Fibroblast of villous mesenchyme (primary cell): ENCODE measurements around the gene PCDHB12. TPM values are rescaled to one million over a fixed set of nuclear protein-coding genes. Genes with fewer than 3 reads are reported as not detected.

Experiments
- DNase-seq: peaks from one replicate; pipeline ENCODE4 v3.0.0-alpha.2; 2010; ENCODE audit warnings: low read depth
- H3K4me3 ChIP-seq: 2 replicates; pipeline ENCODE4 v1.5.1; 2011; ENCODE audit warnings: low read depth, mild to moderate bottlenecking, low read length
- total RNA-seq: library from RNA; depleted of rRNA; stranded (reverse); fragments of >200 nt; gene quantifications from 2 replicates; pipeline ENCODE4 v1.2.3, GENCODE V29; 2012
- TF ChIP-seq, protein P1 (sequence below): IDR thresholded peaks from 2 replicates; pipeline ENCODE4 v1.5.1; 2012; ENCODE audit warnings: low read depth, mild to moderate bottlenecking, low read length; ENCODE audit not compliant: insufficient read depth

The PCDHB12 gene
- total RNA-seq, 1 donor, result not detected

DNA sequence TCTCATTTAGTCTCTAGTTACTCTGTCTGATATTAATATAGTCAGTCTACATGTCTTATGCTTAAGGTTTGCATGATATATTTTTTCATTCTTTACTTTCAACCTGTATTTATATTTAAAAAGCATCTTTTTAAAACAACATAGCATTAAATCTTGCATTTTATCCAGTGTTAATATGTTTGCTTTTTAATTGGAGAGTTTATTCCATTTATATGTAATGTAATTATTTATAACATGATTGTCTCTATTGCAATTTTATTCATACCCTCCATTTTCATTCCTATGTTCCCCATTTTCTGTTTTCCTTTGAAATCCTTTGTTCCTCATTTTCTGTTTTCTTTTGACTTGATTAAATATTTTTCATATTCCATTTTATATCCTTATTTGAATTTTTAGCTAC is 49.9 kb downstream of the PCDHB12 start:
- H3K4me3 ChIP-seq, result no peak overlapping the region
- TF ChIP-seq, protein P1, sequence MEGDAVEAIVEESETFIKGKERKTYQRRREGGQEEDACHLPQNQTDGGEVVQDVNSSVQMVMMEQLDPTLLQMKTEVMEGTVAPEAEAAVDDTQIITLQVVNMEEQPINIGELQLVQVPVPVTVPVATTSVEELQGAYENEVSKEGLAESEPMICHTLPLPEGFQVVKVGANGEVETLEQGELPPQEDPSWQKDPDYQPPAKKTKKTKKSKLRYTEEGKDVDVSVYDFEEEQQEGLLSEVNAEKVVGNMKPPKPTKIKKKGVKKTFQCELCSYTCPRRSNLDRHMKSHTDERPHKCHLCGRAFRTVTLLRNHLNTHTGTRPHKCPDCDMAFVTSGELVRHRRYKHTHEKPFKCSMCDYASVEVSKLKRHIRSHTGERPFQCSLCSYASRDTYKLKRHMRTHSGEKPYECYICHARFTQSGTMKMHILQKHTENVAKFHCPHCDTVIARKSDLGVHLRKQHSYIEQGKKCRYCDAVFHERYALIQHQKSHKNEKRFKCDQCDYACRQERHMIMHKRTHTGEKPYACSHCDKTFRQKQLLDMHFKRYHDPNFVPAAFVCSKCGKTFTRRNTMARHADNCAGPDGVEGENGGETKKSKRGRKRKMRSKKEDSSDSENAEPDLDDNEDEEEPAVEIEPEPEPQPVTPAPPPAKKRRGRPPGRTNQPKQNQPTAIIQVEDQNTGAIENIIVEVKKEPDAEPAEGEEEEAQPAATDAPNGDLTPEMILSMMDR, result no peak
- no peak for DNase-seq

DNA sequence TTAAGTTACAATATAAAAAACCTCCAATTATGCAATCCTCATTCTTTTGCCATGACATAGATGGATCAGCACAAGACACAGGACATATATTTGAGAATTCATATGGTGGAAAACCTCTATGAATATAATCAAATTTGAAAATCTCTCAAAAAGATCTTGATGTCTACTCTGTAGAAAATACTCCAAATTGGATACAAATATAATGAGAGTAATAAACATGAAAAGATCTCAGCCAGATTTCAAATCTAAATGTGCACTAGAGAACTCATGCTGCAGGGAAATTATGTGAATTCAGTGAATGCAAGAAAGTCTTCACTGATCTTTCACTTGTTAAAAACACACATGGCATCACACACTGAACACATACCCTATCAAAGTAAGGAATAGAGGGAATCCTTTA is 50.4 kb downstream of the PCDHB12 start:
- no peak overlapping the region for H3K4me3 ChIP-seq
- no peak for DNase-seq
- TF ChIP-seq, protein P1, result no peak

DNA sequence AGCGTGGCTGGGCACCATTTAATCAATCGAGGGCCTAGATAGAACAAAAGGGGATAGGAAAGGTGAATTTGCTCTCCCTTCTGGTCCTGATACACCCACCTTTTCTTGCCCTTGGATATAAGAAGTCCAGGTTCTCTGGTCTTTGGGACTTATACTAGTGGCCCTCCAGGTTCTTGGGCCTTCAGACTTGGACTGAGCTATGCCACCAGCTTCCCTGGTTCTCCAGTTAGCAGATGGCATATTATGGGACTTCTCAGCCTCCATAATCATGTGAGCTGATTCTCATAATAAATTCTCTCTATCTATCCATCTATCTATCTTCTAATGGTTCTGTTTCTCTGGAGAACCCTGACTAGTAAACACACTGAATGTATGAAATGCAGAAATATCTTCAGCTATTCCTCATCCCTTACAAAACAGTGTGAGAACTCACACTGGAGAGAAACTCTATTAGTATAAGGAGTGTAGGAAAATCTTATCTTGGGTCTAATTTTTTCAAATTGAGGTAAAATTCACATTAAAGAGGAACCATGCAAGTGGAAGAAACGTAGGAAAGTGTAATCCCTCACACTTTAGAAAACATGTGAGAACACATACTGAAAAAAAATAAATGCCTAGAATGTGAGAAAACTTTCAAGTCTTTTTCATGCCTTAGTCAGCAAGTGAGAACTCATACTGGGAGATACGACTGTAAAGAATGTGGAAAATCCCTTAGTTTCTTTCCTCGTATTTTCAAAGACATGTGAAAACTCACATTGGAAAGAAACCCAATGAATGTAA is 52.1 kb downstream of the PCDHB12 start:
- DNase-seq, result peak; percentile 2
- H3K4me3 ChIP-seq, result no peak overlapping the region
- TF ChIP-seq, protein P1, result no peak

DNA sequence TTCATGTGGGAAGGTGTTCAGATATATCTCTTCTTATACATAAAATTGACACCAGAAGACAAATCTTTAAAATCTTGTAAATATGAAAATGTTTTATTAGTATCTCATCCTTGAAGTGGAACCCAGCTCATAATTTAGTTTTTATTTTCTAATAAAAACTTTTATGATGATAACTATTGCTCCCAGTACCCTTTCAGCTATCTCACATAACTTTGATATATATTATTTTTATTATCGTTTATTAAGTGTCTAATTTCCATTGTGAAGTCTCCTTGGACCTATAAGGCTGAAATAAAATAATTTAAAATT is 52.7 kb downstream of the PCDHB12 start:
- TF ChIP-seq, protein P1, result no peak
- no peak overlapping the region for H3K4me3 ChIP-seq
- no peak for DNase-seq

Other genes with a start within 250 kb of the PCDHB12 start
- gene PCDHAC2, start 242.2 kb upstream of the PCDHB12 start, total RNA-seq, result under 0.01 TPM in 2 replicates
- not detected in 2 replicates for gene PCDHB1, start 157.3 kb upstream of the PCDHB12 start, total RNA-seq
- under 0.01 and 0.32 TPM in 2 replicates for gene PCDHB2, start 114.1 kb upstream of the PCDHB12 start, total RNA-seq
- gene PCDHB3, start 108.2 kb upstream of the PCDHB12 start, total RNA-seq, result 0.32 and 0.43 TPM in 2 replicates
- gene PCDHB4, start 86.9 kb upstream of the PCDHB12 start, total RNA-seq, result under 0.01 TPM in 2 replicates
- gene PCDHB5, start 73.5 kb upstream of the PCDHB12 start, total RNA-seq, result under 0.01 and 0.32 TPM in 2 replicates
- gene PCDHB6, start 58.7 kb upstream of the PCDHB12 start, total RNA-seq, result under 0.01 TPM in 2 replicates
- under 0.01 and 0.43 TPM in 2 replicates for gene PCDHB7, start 36.1 kb upstream of the PCDHB12 start, total RNA-seq
- under 0.01 TPM in 2 replicates for gene PCDHB8, start 30.9 kb upstream of the PCDHB12 start, total RNA-seq
- under 0.01 and 0.32 TPM in 2 replicates for gene PCDHB16, start 26.3 kb upstream of the PCDHB12 start, total RNA-seq
- gene PCDHB9, start 21.6 kb upstream of the PCDHB12 start, total RNA-seq, result under 0.01 and 0.64 TPM in 2 replicates
- gene PCDHB10, start 16.4 kb upstream of the PCDHB12 start, total RNA-seq, result under 0.01 and 0.32 TPM in 2 replicates
- gene PCDHB11, start 9.1 kb upstream of the PCDHB12 start, total RNA-seq, result 0.32 TPM in 1 of 2 replicates, not detected in the other
- under 0.01 and 0.32 TPM in 2 replicates for gene PCDHB13, start 5.2 kb downstream of the PCDHB12 start, total RNA-seq
- gene PCDHB14, start 14.6 kb downstream of the PCDHB12 start, total RNA-seq, result 0.32 and 0.43 TPM in 2 replicates
- under 0.01 TPM in 2 replicates for gene PCDHB15, start 36.7 kb downstream of the PCDHB12 start, total RNA-seq
- gene SLC25A2, start 95.3 kb downstream of the PCDHB12 start, total RNA-seq, result under 0.01 and 0.64 TPM in 2 replicates
- gene TAF7, start 112.1 kb downstream of the PCDHB12 start, total RNA-seq, result 49.3 and 73.0 TPM in 2 replicates
- gene PCDHGA1, start 121.8 kb downstream of the PCDHB12 start, total RNA-seq, result 0.64 and 0.86 TPM in 2 replicates
- 2.6 and 3.0 TPM in 2 replicates for gene PCDHGA2, start 130.0 kb downstream of the PCDHB12 start, total RNA-seq
- 3.2 and 4.3 TPM in 2 replicates for gene PCDHGA3, start 135.1 kb downstream of the PCDHB12 start, total RNA-seq
- gene PCDHGB1, start 141.4 kb downstream of the PCDHB12 start, total RNA-seq, result 2.2 and 2.3 TPM in 2 replicates
- 4.5 and 7.3 TPM in 2 replicates for gene PCDHGA4, start 146.3 kb downstream of the PCDHB12 start, total RNA-seq
- 2.3 and 2.6 TPM in 2 replicates for gene PCDHGB2, start 151.3 kb downstream of the PCDHB12 start, total RNA-seq
- gene PCDHGA5, start 155.4 kb downstream of the PCDHB12 start, total RNA-seq, result 1.3 and 1.9 TPM in 2 replicates
- 3.9 and 5.2 TPM in 2 replicates for gene PCDHGB3, start 161.5 kb downstream of the PCDHB12 start, total RNA-seq
- 4.7 and 4.8 TPM in 2 replicates for gene PCDHGA6, start 165.2 kb downstream of the PCDHB12 start, total RNA-seq
- gene PCDHGA7, start 174.0 kb downstream of the PCDHB12 start, total RNA-seq, result 3.5 and 4.5 TPM in 2 replicates
- 11.0 and 13.4 TPM in 2 replicates for gene PCDHGB4, start 179.0 kb downstream of the PCDHB12 start, total RNA-seq
- 3.0 and 3.2 TPM in 2 replicates for gene PCDHGA8, start 183.9 kb downstream of the PCDHB12 start, total RNA-seq
- 23.2 and 25.0 TPM in 2 replicates for gene PCDHGB5, start 189.2 kb downstream of the PCDHB12 start, total RNA-seq
- 4.7 and 5.2 TPM in 2 replicates for gene PCDHGA9, start 194.1 kb downstream of the PCDHB12 start, total RNA-seq
- 4.2 and 4.3 TPM in 2 replicates for gene PCDHGB6, start 199.3 kb downstream of the PCDHB12 start, total RNA-seq
- 11.7 and 12.2 TPM in 2 replicates for gene PCDHGA10, start 204.3 kb downstream of the PCDHB12 start, total RNA-seq
- gene PCDHGB7, start 209.0 kb downstream of the PCDHB12 start, total RNA-seq, result 11.2 and 12.6 TPM in 2 replicates
- gene PCDHGA11, start 212.3 kb downstream of the PCDHB12 start, total RNA-seq, result 11.0 and 15.5 TPM in 2 replicates
- gene PCDHGA12, start 221.8 kb downstream of the PCDHB12 start, total RNA-seq, result 15.5 and 18.7 TPM in 2 replicates